ENCODE data around the gene PODNL1. TPM values are rescaled to one million over a fixed set of nuclear protein-coding genes. Genes with fewer than 3 reads are reported as not detected.

The PODNL1 gene
- total and polyA plus RNA-seq, 2 of the 13 experiments (the other 11 are each of a cell fraction or from before 2014, with no cell fraction given) = 0.18 TPM; not detected in 1

GRCh38 chr19:13960863-13961784 is 22.9 kb upstream of the PODNL1 start:
- no peaks in the 10 kb centered on the region for H3K9me3 ChIP-seq (ENCODE audit: low read length)
- H3K79me2 ChIP-seq (ENCODE audit: insufficient read depth, low read length) = no peaks in the 10 kb centered on the region
- H4K20me1 ChIP-seq (ENCODE audit: insufficient read depth, low read length) = no peaks in the 10 kb centered on the region
- ChIA-PET CTCF (ENCODE audit: low intra/inter-chr PET ratio, low total read pairs) (no interaction called here), POLR2A (interaction anchor here (0.9 kb wide), 1 partner anchor 71 kb away, joined by 3 read pairs; the partner anchor contains the start of gene IL27RA)
- H2AFZ ChIP-seq (ENCODE audit: low read length) = no peak overlapping the region
- ATAC-seq (no peak; the same call in 2 of the 3 replicates), FAIRE-seq (no peak), DNase-seq (ENCODE audit: low spot score) (no peak)
- WGBS (ENCODE audit: low lambda C conversion rate) = 94% methylated on average over 18 of the region's 39 CpGs
- no peak overlapping the region for H3K4me3 ChIP-seq (replicated peaks in 1 of 3; ENCODE audit: insufficient read depth in 1 of 3, low read depth in 2 of 3, low read length in 3 of 3)
- intact Hi-C loops (cut with micrococcal nuclease; ENCODE audit: unreplicated experiment) (no loop called here), in situ Hi-C loops (cut with HindIII; ENCODE audit: extremely low pct_ligation_motif_present, low pct_unique_long_range_greater_than_20kb) (no loop called here)
- H3K4me1 ChIP-seq (ENCODE audit: insufficient read depth, low read length) = no peaks in the 10 kb centered on the region
- no peaks in the 10 kb centered on the region for H3K27me3 ChIP-seq (ENCODE audit: control insufficient read depth in 1 of 2, insufficient read depth in 2 of 2, low read length in 2 of 2)
- peaks cover 17 to 39% of the 10 kb centered on the region in 2 experiments; a peak in 4 of 5 replicates for H3K36me3 ChIP-seq (replicated peaks in 1 of 2; ENCODE audit: control insufficient read depth in 1 of 2, insufficient read depth in 2 of 2, low read length in 2 of 2)
- no peak overlapping the region for H3K27ac ChIP-seq (ENCODE audit: extremely low read length, insufficient read depth, low read length)
- no peak overlapping the region for H3K9ac ChIP-seq (ENCODE audit: insufficient read depth, low read depth, low read length)
- no TSS peak for BruUV-seq (replicated peaks)
- no peak overlapping the region for H3K4me2 ChIP-seq (ENCODE audit: low read depth, low read length)
- TF ChIP-seq AGO2 (optimal IDR thresholded peaks at IDR 0.05; ENCODE audit: low read depth, low read length) = peak; percentile 49
- peak; percentile 42 for TF ChIP-seq RBM22 (optimal IDR thresholded peaks at IDR 0.05; ENCODE audit: low read length)
- TF ChIP-seq ZNF317 (CRISPR knock-in tag; IDR thresholded peaks at IDR 0.05) = no peak
- TF ChIP-seq ZNF276 (CRISPR knock-in tag; IDR thresholded peaks at IDR 0.05; ENCODE audit: low read depth) = no peak
- no peak for TF ChIP-seq ZNF572 (CRISPR knock-in tag; IDR thresholded peaks at IDR 0.05)
